NCI-H69 (cell line): ENCODE measurements around the gene HDAC1.
A peak's percentile ranks its signal among the peaks of the same experiment; 100 is the strongest.
"Not testable (repeated sequence)": the region's sequence is repeated elsewhere in the genome, so short reads cannot be mapped to it uniquely, and the experiment has no call there.

ENCODE experiments used
- DNase-seq: peaks from one replicate; lab custom pipeline; 2025; lab: John Stamatoyannopoulos, UW

The HDAC1 gene

DNA sequence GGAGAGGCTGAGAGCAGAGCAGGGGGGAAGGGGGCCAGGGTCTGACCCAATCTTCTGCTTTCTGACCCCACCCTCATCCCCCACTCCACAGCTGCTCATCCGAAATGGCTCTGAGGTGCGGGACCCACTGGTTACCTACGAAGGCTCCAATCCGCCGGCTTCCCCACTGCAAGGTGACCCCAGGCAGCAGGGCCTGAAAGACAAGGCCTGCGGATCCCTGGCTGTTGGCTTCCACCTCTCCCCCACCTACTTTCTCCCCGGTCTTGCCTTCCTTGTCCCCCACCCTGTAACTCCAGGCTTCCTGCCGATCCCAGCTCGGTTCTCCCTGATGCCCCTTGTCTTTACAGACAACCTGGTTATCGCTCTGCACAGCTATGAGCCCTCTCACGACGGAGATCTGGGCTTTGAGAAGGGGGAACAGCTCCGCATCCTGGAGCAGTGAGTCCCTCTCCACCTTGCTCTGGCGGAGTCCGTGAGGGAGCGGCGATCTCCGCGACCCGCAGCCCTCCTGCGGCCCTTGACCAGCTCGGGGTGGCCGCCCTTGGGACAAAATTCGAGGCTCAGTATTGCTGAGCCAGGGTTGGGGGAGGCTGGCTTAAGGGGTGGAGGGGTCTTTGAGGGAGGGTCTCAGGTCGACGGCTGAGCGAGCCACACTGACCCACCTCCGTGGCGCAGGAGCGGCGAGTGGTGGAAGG, 17.1 kb upstream of the HDAC1 start:
- DNase-seq = no peak

DNA sequence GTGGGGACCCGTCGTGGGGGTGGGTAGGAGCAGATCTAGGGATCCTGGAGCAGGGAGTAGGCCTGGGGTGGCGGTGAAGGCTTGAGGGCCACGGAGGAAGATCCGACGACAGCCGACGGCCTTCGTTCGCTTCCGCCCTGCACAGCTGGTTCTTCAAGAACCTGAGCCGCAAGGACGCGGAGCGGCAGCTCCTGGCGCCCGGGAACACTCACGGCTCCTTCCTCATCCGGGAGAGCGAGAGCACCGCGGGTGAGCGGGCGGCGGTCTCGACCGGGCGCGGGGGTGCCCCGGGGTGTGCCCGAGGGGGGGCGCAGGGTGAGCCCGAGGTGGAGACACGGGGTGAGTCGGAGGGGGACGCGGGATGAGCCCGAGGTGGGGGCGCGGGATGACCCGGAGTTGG, 16.5 kb upstream of the HDAC1 start:
- no peak for DNase-seq

DNA sequence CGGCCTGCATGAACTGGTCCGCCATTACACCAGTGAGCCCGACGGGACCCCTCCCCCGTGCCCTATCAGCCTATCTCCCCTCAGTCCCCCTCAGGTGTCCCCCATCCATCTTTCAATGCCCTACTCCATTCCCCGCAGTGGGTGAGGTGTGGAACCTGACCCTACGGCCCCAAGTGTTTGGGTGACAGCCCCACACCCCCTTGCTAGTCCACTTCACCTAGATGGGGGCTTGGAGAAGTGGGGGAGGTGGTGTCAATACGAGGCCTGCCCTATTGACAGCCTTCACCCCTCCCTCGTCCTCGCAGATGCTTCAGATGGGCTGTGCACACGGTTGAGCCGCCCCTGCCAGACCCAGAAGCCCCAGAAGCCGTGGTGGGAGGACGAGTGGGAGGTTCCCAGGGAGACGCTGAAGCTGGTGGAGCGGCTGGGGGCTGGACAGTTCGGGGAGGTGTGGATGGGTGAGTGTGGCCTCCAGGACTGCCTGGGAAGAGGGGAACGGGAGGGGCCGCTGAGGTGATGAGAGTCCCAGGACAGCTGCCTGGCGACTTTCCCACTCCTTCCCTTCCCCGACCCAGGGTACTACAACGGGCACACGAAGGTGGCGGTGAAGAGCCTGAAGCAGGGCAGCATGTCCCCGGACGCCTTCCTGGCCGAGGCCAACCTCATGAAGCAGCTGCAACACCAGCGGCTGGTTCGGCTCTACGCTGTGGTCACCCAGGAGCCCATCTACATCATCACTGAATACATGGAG, 15.7 kb upstream of the HDAC1 start:
- DNase-seq = no peak

DNA sequence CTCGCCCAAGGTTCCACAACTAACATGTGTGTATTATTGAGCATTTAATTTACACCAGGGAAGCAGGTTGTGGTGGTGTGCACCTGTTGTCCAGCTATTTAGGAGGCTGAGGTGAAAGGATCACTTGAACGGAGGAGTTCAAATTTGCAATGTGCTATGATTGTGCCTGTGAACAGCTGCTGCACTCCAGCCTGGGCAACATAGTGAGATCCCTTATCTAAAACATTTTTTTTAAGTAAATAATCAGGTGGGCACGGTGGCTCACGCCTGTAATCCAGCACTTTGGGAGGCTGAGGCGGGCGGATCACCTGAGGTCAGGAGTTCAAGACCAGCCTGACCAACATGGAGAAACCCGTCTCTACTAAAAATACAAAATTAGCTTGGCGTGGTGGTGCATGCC, 7.1 kb upstream of the HDAC1 start:
- not testable (repeated sequence) for DNase-seq

DNA sequence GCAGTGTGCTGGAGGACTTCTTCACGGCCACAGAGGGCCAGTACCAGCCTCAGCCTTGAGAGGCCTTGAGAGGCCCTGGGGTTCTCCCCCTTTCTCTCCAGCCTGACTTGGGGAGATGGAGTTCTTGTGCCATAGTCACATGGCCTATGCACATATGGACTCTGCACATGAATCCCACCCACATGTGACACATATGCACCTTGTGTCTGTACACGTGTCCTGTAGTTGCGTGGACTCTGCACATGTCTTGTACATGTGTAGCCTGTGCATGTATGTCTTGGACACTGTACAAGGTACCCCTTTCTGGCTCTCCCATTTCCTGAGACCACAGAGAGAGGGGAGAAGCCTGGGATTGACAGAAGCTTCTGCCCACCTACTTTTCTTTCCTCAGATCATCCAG, 6.2 kb upstream of the HDAC1 start:
- no peak for DNase-seq

DNA sequence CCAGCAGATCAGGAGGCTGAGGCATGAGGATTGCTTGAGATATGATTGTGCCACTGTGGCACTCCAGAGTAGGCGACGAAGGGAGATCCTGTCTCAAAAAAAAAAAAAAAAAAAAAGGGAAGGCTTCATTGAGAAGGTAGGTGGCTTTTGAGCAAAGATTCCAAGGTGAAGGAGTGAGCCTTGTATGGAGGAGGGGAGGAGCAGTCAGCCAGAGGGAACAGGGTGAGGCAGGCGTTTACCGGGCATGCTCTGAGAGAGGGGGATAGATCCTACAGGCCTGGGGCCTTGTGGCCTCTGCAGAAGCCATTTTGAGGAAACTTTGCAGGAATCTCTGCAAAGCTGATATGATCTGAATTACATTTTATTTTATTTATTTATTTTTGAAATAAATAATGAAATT, 5.1 kb upstream of the HDAC1 start:
- DNase-seq = no peak

DNA sequence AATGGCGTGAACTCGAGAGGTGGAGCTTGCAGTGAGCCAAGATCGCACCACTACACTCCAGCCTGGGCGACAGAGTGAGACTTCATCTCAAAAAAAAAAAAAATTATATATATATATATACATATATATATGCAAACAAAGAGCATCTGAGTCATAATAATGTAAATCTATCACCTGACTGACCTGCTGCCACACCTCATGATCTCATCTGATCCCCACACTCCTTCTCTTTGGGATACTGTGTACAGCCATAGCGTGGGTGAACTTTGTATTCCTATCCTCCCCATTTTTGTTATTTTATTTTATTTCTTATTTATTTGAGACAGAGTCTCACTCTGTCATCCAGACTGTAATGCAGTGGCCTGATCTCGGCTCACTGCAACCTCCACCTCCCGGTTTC, 2.6 kb upstream of the HDAC1 start:
- DNase-seq = no peak

DNA sequence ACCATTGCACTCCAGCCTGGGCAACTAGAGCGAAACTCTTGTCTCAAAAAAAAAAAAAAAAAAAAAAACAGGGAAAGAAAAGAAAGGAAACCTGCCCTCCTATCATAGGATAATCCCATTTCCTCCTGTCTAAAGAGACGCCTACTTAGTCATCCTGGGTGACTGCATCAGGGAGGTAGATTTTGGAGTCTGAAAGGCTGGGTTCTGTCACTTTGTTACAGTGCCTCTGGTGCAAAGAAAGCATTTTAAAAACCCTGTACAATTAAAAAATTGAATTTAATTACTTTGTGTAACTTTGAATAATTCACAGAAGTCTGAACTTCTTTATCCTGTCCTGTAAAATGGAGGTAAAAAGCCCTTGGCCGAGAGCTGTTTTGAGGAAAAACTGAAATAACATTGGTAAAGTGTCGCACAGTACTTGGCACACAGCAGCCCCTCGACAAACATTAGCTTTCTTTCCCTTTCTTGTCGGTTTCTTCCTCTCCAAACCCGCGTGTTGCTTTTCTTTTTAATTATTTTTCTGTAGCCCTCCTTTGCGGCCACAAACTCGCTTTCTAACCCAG, 657 bp upstream of the HDAC1 start:
- peak; percentile 4 for DNase-seq

DNA sequence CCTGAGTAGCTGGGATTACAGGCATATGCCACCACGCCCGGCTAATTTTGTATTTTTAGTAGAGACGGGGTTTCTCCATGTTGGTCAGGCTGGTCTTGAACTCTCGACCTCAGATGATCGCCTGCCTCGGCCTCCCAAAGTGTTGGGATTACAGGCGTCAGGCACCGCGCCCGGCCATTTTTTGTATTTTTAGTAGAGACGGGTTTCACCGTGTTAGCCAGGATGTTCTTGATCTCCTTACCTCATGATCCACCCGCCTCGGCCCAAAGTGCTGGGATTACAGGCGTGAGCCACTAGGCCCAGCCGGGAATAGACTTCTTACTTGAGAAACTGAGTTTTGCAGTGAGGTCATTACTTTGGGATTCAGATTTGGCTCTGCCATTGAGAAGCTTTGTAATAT, 6.3 kb downstream of the HDAC1 start:
- DNase-seq = not testable (repeated sequence)

DNA sequence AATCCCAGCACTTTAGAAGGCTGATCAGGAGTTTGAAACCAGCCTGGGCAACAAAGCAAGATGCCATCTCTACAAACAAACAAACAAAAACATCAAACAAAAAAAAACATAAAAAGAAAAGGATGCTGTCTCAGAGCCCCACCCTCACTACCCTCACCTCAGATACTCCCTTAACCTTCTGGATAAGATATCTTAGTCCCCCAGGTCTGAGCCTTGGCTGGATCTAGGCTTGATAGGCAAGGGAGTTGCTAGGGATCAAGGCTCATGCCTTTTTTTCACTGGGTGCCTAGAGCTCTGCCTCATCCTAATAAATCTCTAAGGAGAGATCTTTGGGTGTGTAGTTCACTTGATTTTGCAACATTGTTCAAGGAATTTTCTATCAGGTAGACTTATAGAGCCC, 7.4 kb downstream of the HDAC1 start:
- no peak for DNase-seq

DNA sequence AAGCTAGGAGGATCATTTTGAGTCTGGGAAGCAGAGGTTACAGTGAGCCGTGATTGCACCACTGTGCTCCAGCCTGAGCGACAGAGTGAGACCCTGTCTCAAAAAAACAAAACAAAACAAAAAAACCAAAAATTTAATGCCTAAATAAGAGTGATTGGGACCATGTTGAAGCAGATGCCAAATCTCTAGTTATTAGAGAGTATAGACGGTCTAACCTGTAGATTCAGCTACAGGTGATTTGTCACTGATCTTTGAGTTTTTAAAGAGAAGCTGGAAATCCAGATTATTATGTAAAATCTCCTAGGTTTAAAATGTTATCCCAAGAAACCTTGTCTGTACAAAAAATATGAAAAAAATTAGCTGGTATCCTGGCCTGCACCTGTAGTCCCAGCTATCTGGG, 11.5 kb downstream of the HDAC1 start:
- no peak for DNase-seq

DNA sequence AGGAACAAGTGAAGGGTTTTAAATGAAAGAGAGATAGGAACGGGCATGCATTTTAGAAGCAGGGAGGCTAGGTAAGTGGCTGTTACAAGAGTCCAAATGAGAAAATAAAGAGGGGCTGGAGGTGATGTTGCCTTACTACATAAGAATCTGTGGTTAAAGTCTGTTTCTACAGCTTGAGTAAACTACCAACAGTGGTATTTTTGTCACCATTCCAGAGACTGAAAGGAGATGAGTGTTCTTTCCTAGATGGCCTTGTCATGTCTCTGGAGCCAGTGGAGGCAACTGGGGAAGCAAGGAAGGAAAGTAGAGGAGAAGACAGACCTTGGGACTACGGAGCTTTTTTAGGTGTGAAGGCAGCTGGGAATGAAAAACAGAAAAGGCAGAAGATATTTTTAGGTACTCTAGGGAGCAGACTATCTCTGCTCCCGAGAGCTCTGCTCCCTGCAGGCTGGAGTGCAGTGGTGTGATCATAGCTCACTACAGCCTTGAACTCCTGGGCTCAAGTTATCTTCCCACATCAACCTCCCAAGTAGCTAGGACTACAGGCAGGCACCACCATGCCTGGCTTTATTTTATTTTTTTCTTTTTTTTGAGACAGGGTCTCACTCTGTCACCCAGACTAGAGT, 12.2 kb downstream of the HDAC1 start:
- no peak for DNase-seq

DNA sequence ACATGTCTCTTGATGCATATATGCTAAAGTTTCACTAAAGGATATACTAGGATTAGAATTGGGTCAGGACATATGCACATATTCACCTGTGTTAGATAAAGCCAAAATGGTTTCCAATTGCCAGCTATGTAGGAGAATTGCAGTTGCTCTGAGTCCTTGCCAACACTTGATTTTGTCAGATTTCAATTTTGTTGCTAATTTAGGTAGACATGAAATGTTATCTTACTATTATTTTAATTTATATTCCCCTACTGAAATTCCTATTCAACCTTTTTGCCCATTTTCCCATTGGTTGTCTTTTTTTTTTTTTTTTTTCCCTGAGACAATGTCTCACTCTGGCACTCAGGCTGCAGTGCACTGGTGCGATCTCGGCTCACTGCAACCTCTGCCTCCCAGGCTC, 13.4 kb downstream of the HDAC1 start:
- DNase-seq = no peak

DNA sequence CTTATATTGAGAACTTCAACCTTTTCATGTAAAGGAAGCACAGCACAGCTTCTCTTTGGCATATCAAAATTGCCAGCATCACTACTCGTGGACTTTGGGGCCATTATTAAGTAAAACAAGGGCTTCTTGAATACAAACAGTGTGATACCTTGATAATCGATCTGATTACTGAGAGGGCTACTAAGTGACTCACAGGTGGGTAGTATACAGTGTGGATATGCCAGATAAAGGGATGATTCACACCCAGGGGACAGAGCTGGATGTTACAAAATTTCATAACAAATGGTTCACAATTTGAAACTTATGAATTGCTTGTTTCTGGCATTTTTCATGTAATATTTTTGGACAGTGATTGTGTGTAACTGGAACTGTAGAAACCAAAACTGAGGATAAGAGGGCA, 15.4 kb downstream of the HDAC1 start:
- no peak for DNase-seq

DNA sequence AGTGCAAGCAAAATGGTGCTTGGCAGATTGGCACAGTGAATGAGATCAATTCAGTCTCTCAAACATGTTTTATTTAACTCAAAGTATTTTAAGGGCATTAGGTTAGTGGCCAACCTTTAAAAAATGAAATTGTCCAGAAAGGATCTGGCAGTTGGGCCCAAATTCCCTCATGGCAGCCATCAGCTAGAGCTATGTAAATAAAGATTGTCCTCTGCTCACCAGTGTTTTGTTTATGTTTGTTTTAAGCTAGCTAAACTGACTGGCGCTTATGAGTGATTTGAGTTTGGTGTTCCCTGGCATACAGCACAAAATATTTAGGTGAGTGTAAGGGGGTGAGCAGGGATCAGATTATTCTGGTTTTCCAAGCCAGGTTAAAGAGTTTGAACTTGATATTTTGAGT, 18.1 kb downstream of the HDAC1 start:
- DNase-seq = no peak

DNA sequence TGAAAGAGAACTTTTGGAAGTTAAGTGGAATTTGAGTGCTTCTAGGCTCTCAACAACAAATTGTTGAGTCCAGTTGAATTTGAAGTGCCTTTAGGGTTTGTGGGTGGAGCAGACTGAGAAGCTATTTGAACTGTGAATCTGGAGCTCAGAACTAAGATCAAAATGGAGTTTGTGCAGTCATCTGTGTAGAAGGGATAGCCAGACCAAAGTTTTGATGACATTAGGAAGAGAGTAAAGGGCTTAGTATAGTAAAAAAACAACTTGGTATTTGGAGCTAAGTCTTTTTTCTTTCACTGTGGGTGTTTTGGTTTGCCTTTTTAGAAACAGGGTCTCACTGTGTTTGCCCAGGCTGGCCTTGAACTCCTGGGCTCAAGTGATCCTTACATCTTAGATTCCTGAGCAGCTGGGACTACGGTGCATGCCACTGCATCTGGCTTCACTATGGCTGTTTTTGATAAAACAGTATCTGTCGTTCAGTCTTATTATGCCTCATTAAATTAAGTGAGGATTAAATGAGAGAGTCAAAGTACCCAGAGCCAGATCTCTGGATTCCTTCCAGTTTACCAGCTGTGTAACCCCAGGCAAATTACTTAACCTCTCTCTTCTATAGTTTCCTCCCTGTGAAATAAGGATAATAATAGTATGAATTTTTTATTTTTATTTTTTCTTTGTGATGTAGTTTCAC, 20.0 kb downstream of the HDAC1 start:
- DNase-seq = no peak

DNA sequence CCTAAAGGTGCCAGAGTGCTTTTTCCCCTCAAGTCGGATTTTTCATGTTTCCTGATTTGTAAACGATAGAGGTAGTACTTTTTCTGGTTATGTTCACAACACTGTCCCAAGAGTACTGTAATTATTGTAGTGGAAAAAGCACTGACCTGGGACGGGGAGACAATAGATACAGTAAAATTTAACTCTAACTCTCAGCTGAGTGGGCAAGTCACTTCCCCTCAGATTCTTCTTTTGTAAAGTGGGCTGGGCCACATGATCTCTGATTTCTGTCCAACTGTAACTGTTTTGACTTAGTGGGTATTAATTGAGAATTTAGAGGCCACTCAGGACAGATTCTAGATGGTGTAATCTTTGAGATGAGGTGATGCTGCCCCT, 25.0 kb downstream of the HDAC1 start:
- DNase-seq = no peak

DNA sequence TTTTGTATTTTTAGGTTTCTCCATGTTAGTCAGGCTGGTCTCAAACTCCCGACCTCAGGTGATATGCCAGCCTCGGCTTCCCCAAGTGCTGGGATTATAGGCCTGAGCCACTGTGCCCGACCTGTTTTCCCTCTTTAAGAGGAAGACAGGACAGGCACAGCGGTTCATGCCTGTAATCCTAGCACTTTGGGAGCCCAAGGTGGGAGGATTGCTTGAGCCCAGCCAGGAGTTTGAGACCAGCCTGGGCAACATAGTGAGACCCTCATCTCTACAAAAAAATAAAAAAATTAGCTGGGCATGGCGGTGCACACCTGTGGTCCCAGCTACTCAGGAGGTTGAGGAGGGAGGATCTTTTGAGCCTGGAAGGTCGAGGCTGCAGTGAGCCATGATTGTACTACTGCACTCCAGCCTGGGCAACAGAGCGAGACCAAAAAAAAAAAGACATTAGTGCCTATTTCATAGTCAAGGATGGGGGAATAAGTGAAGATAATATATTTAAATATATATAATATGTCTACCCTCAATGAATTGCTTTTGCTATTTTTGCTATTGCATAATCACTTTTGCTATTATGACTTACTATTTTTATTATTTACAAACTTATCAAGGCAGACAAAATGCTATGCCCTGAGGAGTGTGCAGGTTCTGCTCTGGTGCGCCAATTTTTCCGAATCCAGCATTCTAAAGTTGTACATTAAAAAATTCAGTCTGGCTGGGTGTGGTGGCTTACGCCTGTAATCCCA, 26.4 kb downstream of the HDAC1 start:
- no peak for DNase-seq

DNA sequence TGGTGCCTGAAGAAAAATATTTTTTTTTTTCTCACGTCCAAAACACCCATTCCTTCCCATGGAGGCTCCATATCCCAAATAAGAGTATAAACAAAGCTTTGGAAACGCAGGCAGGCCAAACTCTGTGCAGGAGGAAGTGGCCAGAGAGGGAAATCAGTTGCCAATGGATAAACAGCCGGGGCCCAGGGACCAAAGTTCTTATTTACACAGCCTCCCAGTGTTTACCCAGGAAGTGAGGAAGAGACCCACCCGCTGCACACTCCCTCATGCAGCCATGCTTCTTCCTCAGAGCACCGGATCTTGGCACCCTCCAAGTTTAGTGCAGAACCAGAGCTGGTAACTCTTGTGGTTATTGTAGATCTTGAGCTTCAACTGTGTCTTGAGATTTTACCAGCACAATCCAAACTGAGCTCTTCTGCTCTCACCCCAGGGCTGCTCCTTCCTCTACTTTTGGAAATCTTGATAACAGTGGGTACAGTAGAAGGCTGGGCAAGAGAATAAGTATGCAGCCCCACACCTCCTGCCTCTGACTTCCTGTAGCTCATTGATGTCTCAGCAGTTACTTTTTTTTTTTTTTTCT, 29.9 kb downstream of the HDAC1 start:
- DNase-seq = peak; percentile 62

DNA sequence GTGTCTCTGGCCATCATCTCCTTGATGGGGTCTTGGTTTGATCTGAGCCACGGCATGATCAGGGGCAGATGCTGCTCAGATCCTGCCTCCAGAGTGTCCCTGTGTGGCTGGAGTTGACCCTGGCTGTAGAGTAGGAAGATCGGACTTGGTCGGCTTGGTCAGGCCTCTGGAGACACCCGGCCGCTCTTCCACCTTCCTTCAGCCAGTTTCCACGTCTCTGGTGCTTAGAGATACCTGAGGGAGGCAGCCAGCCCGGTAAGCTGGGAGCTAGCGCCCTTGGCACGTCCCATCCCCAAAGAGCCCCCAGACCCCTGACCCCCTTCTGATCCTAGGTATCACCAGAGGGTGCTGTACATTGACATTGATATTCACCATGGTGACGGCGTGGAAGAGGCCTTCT, 35.3 kb downstream of the HDAC1 start:
- DNase-seq = no peak

DNA sequence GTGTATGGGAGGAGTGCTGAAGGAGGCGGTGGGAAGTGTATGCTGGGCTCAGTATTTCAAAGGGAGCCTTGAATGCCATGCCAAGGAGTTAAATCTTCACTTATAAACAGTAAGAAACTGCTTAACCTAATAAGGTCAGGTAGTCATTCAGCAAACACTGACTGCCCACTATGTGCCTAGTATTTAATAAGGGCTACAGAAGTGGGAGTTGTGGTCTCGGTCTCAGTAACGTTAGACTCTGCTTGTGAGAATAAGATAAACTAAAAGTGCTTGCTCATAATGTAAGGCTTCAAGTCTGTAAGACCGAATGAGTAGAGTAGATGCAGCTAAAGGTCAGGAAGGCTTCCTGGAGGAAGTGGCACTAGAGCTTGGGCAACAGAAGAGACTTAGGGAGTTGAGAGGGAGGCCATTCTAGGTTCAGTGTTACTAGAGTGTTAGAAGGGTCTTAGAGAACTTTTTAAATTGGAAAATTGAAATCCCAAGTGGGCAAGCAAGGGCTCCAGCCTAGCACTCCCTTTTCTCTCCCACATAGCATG, 38.1 kb downstream of the HDAC1 start:
- DNase-seq = no peak
